Measurements from ENCODE around the gene STXBP5.

GRCh38 chr6:147226877-147227276 lies 22.7 kb downstream of the STXBP5 start:
- TF ChIP-seq, protein P1, sequence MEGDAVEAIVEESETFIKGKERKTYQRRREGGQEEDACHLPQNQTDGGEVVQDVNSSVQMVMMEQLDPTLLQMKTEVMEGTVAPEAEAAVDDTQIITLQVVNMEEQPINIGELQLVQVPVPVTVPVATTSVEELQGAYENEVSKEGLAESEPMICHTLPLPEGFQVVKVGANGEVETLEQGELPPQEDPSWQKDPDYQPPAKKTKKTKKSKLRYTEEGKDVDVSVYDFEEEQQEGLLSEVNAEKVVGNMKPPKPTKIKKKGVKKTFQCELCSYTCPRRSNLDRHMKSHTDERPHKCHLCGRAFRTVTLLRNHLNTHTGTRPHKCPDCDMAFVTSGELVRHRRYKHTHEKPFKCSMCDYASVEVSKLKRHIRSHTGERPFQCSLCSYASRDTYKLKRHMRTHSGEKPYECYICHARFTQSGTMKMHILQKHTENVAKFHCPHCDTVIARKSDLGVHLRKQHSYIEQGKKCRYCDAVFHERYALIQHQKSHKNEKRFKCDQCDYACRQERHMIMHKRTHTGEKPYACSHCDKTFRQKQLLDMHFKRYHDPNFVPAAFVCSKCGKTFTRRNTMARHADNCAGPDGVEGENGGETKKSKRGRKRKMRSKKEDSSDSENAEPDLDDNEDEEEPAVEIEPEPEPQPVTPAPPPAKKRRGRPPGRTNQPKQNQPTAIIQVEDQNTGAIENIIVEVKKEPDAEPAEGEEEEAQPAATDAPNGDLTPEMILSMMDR (IDR thresholded peaks at IDR 0.05): no peak
- no peak for TF ChIP-seq POLR2AphosphoS5 (IDR thresholded peaks at IDR 0.05)
- TF ChIP-seq EP300 (IDR thresholded peaks at IDR 0.05): no peak

Data from upper lobe of left lung (tissue), 4 donors.